HG03571 (cell line): ENCODE measurements around the gene PPP2R2D.

Experiments used
- ATAC-seq: cut with Tn5 transposase; IDR thresholded peaks from one replicate; pipeline ENCODE4 v1.9.1; 2021; ENCODE audit not compliant: unreplicated experiment

Gene PPP2R2D

GRCh38 chr10:131888186-131888604, 12.6 kb upstream of the PPP2R2D start:
- no peak for ATAC-seq

GRCh38 chr10:131889755-131890154, 11.1 kb upstream of the PPP2R2D start:
- ATAC-seq = no peak

- ATAC-seq = no peak
These were observed 10.3 kb upstream of the PPP2R2D start for GRCh38 chr10:131890276-131891195.

- ATAC-seq = no peak
These were observed 9.4 kb upstream of the PPP2R2D start for GRCh38 chr10:131891196-131891928.

- ATAC-seq = no peak
These were observed 8.6 kb upstream of the PPP2R2D start for GRCh38 chr10:131891929-131892805.

GRCh38 chr10:131892806-131893675, 7.8 kb upstream of the PPP2R2D start:
- no peak for ATAC-seq

GRCh38 chr10:131895116-131895515, 5.7 kb upstream of the PPP2R2D start:
- no peak for ATAC-seq

GRCh38 chr10:131896403-131896802, 4.4 kb upstream of the PPP2R2D start:
- no peak for ATAC-seq

- ATAC-seq = no peak
These were observed 3.4 kb upstream of the PPP2R2D start for GRCh38 chr10:131897297-131897899.

GRCh38 chr10:131898061-131898460, 2.7 kb upstream of the PPP2R2D start:
- ATAC-seq = no peak

- ATAC-seq = no peak
These were observed 2.1 kb upstream of the PPP2R2D start for GRCh38 chr10:131898713-131899112.

GRCh38 chr10:131899116-131899690, 1.6 kb upstream of the PPP2R2D start:
- ATAC-seq = no peak

GRCh38 chr10:131899695-131900349, 986 bp upstream of the PPP2R2D start:
- no peak for ATAC-seq

- peak; percentile 34 for ATAC-seq
These were observed 497 bp downstream of the PPP2R2D start for GRCh38 chr10:131901181-131901829.

- ATAC-seq = no peak
These were observed 1.4 kb downstream of the PPP2R2D start for GRCh38 chr10:131902211-131902610.

- ATAC-seq = no peak
These were observed 1.9 kb downstream of the PPP2R2D start for GRCh38 chr10:131902691-131903090.

GRCh38 chr10:131905267-131905571, 4.4 kb downstream of the PPP2R2D start:
- ATAC-seq = no peak

- no peak for ATAC-seq
These were observed 4.9 kb downstream of the PPP2R2D start for GRCh38 chr10:131905603-131906268.
